PFSK-1 (cell line): Measurements from ENCODE around the gene FBXO42.

Experiments used
- POLR2AphosphoS5 ChIP-seq: IDR thresholded peaks from 2 replicates; pipeline ENCODE4 v1.6.1; 2012; ENCODE audit warnings: low read depth, mild to moderate bottlenecking, control low read depth, low read length, moderate library complexity
- TAF1 ChIP-seq: IDR thresholded peaks from 2 replicates; pipeline ENCODE4 v1.6.1; 2012; ENCODE audit warnings: low read length, control low read depth, borderline replicate concordance; ENCODE audit not compliant: insufficient read depth
- TF ChIP-seq, protein P1 (sequence below), 2 experiments: IDR thresholded peaks; 2 replicates each; pipeline versions ENCODE4 v1.6.1 to v1.8.0; 2011 to 2012; ENCODE audit warnings: low read depth in 2 of 2, low read length in 2 of 2, control low read depth in 1 of 2, inconsistent platforms in 1 of 2, mild to moderate bottlenecking in 1 of 2, moderate library complexity in 1 of 2; ENCODE audit not compliant: insufficient read depth in 1 of 2

DNA sequence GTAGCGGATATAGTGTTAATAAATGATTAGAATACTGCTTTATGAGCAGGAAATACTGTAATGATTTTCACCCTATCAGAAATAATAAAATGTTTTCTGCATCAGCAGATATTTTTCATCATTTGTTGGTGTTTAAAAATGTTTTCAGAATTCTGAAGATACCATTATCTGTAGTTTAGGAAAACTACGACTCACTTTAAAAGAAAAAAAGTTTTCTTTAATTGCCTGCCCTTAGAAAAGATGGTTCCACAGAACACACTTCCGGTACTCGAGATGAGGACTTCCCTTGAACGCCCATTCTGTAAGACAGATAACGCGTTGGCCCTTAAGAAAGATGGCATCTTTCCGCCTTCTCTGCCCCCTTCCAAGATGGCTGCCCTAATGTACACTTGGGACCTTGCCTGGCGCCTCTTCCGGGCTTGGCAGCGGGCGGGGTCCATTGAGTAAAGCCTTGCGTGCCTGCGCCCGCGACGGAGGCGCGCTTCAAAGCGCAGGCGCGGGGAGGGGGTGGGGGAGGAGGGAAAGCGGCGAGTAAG lies 14.5 kb upstream of the FBXO42 start, which contains the start of gene SZRD1:
- TF ChIP-seq, protein P1, sequence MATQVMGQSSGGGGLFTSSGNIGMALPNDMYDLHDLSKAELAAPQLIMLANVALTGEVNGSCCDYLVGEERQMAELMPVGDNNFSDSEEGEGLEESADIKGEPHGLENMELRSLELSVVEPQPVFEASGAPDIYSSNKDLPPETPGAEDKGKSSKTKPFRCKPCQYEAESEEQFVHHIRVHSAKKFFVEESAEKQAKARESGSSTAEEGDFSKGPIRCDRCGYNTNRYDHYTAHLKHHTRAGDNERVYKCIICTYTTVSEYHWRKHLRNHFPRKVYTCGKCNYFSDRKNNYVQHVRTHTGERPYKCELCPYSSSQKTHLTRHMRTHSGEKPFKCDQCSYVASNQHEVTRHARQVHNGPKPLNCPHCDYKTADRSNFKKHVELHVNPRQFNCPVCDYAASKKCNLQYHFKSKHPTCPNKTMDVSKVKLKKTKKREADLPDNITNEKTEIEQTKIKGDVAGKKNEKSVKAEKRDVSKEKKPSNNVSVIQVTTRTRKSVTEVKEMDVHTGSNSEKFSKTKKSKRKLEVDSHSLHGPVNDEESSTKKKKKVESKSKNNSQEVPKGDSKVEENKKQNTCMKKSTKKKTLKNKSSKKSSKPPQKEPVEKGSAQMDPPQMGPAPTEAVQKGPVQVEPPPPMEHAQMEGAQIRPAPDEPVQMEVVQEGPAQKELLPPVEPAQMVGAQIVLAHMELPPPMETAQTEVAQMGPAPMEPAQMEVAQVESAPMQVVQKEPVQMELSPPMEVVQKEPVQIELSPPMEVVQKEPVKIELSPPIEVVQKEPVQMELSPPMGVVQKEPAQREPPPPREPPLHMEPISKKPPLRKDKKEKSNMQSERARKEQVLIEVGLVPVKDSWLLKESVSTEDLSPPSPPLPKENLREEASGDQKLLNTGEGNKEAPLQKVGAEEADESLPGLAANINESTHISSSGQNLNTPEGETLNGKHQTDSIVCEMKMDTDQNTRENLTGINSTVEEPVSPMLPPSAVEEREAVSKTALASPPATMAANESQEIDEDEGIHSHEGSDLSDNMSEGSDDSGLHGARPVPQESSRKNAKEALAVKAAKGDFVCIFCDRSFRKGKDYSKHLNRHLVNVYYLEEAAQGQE (IDR thresholded peaks at IDR 0.05; ENCODE audit: insufficient read depth in 1 of 2, low read depth in 2 of 2, low read length in 2 of 2) = no peak; a peak in 1 of 4 replicates
- TF ChIP-seq TAF1 (peak; percentile 70; the same call in 1 of the 2 replicates), POLR2AphosphoS5 (no peak)
